K562 (cell line): ENCODE measurements around the gene IGSF3. TPM values are rescaled to one million over a fixed set of nuclear protein-coding genes. Genes with fewer than 3 reads are reported as not detected.

Experiments
- CBX8 ChIP-seq: fragments of 200-600 bp; sonication (generic); IDR thresholded peaks from 2 replicates; pipeline ENCODE4 v1.6.1; 2012; ENCODE audit warnings: borderline replicate concordance, mixed run types, low read depth, mild to moderate bottlenecking, moderate library complexity, mixed read lengths, low read length, control low read depth, inconsistent platforms; ENCODE audit not compliant: poor library complexity, severe bottlenecking; ENCODE audit errors: extremely low read depth
- GABPA ChIP-seq: fragments of 200-800 bp; sonication (Bioruptor generic); conservative IDR thresholded peaks from 2 replicates; pipeline ENCODE4 v1.6.1; 2016; ENCODE audit warnings: low read depth, missing genetic modification characterization, missing compliant biosample characterization
- HMGN3 ChIP-seq: IDR thresholded peaks from 2 replicates; pipeline ENCODE4 v1.6.1; 2011; ENCODE audit warnings: borderline replicate concordance, low read depth, mild to moderate bottlenecking, mixed read lengths, low read length; ENCODE audit not compliant: insufficient read length; ENCODE audit errors: extremely low read depth
- IRF2 ChIP-seq: sonication (generic); formaldehyde crosslinking; IDR thresholded peaks from 2 replicates; pipeline ENCODE4 v1.8.1; 2022; ENCODE audit warnings: mild to moderate bottlenecking, missing genetic modification reagents
- MYNN ChIP-seq, 2 experiments: sonication (generic); formaldehyde crosslinking in 1 of 2; IDR thresholded peaks; 2 replicates each; pipeline versions ENCODE4 v1.5.0 to v1.6.1; 2016 to 2020; ENCODE audit warnings: antibody characterized with exemption in 1 of 2, missing genetic modification reagents in 1 of 2
- NCOA1 ChIP-seq: fragments of 450-650 bp; IDR thresholded peaks from 2 replicates; pipeline ENCODE4 v1.6.1; 2016; ENCODE audit warnings: low read depth
- NR2C2 ChIP-seq, 2 experiments: fragments of 200-800 bp in 1 of 2; sonication (Bioruptor generic) in 1 of 2; sonication (generic) in 1 of 2; formaldehyde crosslinking in 1 of 2; IDR thresholded peaks; 2 replicates each; pipeline versions ENCODE4 v1.6.1 to v1.8.0; 2016 to 2022; ENCODE audit warnings: mild to moderate bottlenecking in 1 of 2, missing compliant biosample characterization in 1 of 2, missing genetic modification characterization in 1 of 2, missing genetic modification reagents in 1 of 2
- SETDB1 ChIP-seq: IDR thresholded peaks from one replicate; pipeline ENCODE4 v1.6.1; 2012; ENCODE audit warnings: low read length, control low read depth, inconsistent platforms
- SRSF3 ChIP-seq: fragments of 200-400 bp; formaldehyde crosslinking; IDR thresholded peaks from 2 replicates; pipeline ENCODE4 v1.6.1; 2016; ENCODE audit warnings: mild to moderate bottlenecking, low read length, moderate library complexity; ENCODE audit not compliant: insufficient read depth
- SRSF7 ChIP-seq: fragments of 200-400 bp; formaldehyde crosslinking; optimal IDR thresholded peaks from 2 replicates; pipeline ENCODE3; 2017; ENCODE audit warnings: mild to moderate bottlenecking, low read depth, low read length
- ZNF12 ChIP-seq: sonication (generic); formaldehyde crosslinking; IDR thresholded peaks from 2 replicates; pipeline ENCODE4 v1.4.0; 2020; ENCODE audit warnings: mild to moderate bottlenecking, missing genetic modification reagents
- ZNF146 ChIP-seq: IDR thresholded peaks from one replicate; pipeline ENCODE4 v1.6.1; 2018; ENCODE audit warnings: missing compliant biosample characterization; ENCODE audit not compliant: unreplicated experiment
- ZNF174 ChIP-seq: fragments of 250-450 bp; sonication (Bioruptor Pico); IDR thresholded peaks from 2 replicates; pipeline ENCODE4 v1.4.0; 2020; ENCODE audit warnings: mild to moderate bottlenecking
- ZNF184 ChIP-seq: sonication (generic); formaldehyde crosslinking; IDR thresholded peaks from 2 replicates; pipeline ENCODE4 v1.5.0; 2020; ENCODE audit warnings: missing genetic modification reagents
- ZNF217 ChIP-seq: sonication (generic); formaldehyde crosslinking; IDR thresholded peaks from 2 replicates; pipeline ENCODE4 v1.8.0; 2022; ENCODE audit warnings: mild to moderate bottlenecking, missing genetic modification reagents
- ZZZ3 ChIP-seq: fragments of 450-650 bp; IDR thresholded peaks from 2 replicates; pipeline ENCODE4 v1.6.1; 2016; ENCODE audit warnings: antibody characterized with exemption, mild to moderate bottlenecking, moderate library complexity
- polyA plus RNA-seq, 8 experiments: library from polyadenylated mRNA; depleted of rRNA in 4 of 8; stranded (reverse) in 5 of 8; unstranded in 3 of 8; fragments of >200 nt; fragmentation: Nextera tagmentation in 2 of 8; fragmentation: Illumina TruSeq in 1 of 8; extraction: Ambion mirVana in 2 of 8; extraction: Trizol in 1 of 8; gene quantifications; 2 replicates each; pipeline versions ENCODE4 v1.2.1 to v1.2.3, GENCODE V29; 2011 to 2014; ENCODE audit warnings: inconsistent platforms in 1 of 8, missing spikeins in 1 of 8
- total RNA-seq, 7 experiments: library from RNA; depleted of rRNA in 6 of 7; stranded (reverse); fragments of >200 nt in 6 of 7; fragmentation: Illumina TruSeq in 2 of 7; extraction: Trizol in 2 of 7; gene quantifications; 2 replicates each; pipeline versions ENCODE4 v1.2.1 to v1.2.3, GENCODE V29; 2011 to 2021; ENCODE audit warnings: low replicate concordance in 1 of 7
- TF ChIP-seq, protein P1 (sequence below): IDR thresholded peaks from 2 replicates; pipeline ENCODE4 v1.6.1; 2016; ENCODE audit warnings: missing genetic modification characterization, missing compliant biosample characterization
- TF ChIP-seq, protein P2 (sequence below): fragments of 200-800 bp; sonication (Bioruptor generic); IDR thresholded peaks from 2 replicates; pipeline ENCODE4 v1.6.1; 2017; ENCODE audit warnings: missing genetic modification characterization, missing compliant biosample characterization
- TF ChIP-seq, protein P3 (sequence below): fragments of 250-450 bp; sonication (Bioruptor Pico); IDR thresholded peaks from 2 replicates; pipeline ENCODE4 v1.4.0; 2020; ENCODE audit warnings: mild to moderate bottlenecking, moderate library complexity

IGSF3 gene
- total and polyA plus RNA-seq, 9 of the 15 experiments (the other 6 are each of a cell fraction or from before 2014, with no cell fraction given): 1.1 to 15.0 (median 8.3) TPM

DNA sequence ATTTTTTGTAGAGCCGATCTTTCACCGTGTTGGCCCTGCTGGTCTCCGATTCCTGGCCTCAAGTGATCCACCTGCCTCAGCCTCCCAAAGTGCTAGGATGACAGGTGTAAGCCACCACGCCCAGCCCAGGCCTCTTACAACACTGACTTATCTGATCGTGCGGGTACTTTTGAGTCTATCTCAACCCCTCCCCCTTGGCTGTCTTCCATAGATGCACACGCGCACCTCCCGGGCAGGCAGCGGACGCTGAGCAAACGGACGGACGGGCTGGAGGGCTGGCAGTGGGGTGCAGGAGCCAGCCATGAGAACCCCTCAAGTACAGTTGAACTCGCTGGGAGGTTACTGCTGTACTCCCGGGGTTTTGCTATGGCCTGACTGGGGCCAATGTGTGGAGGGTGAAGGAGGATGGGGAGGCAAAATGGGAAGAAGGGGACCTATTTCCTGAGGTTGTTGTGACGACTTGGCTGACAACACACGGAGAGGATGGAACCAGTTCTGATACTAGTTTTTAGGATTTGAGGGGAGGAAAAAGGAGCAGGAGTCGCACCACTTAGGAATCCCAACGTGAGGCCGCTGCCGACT lies 97.7 kb downstream of the IGSF3 start (continued):
- TF ChIP-seq SETDB1 (no peak), ZNF12 (CRISPR knock-in tag) (no peak), ZNF184 (CRISPR knock-in tag) (no peak), CBX8 (no peak), MYNN (IDR thresholded peaks at IDR 0.05) (no peak), MYNN (CRISPR knock-in tag; IDR thresholded peaks at IDR 0.05) (no peak), ZNF217 (CRISPR knock-in tag) (no peak), ZNF146 (CRISPR knock-in tag) (no peak), SRSF7 (no peak), NCOA1 (no peak), SRSF3 (no peak), NR2C2 (CRISPR knock-in tag; IDR thresholded peaks at IDR 0.05) (0 out of 2 replicates have a peak, but pooled peaks have one; percentile 32), NR2C2 (tag; IDR thresholded peaks at IDR 0.05) (no peak), ZZZ3 (no peak), GABPA (tag) (no peak; the same call in 1 of the 2 replicates), IRF2 (CRISPR knock-in tag) (no peak), HMGN3 (no peak), ZNF174 (CRISPR knock-in tag) (no peak)
- TF ChIP-seq, protein P1, sequence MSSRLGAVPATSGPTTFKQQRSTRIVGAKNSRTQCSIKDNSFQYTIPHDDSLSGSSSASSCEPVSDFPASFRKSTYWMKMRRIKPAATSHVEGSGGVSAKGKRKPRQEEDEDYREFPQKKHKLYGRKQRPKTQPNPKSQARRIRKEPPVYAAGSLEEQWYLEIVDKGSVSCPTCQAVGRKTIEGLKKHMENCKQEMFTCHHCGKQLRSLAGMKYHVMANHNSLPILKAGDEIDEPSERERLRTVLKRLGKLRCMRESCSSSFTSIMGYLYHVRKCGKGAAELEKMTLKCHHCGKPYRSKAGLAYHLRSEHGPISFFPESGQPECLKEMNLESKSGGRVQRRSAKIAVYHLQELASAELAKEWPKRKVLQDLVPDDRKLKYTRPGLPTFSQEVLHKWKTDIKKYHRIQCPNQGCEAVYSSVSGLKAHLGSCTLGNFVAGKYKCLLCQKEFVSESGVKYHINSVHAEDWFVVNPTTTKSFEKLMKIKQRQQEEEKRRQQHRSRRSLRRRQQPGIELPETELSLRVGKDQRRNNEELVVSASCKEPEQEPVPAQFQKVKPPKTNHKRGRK (tag): no peak
- TF ChIP-seq, protein P2, sequence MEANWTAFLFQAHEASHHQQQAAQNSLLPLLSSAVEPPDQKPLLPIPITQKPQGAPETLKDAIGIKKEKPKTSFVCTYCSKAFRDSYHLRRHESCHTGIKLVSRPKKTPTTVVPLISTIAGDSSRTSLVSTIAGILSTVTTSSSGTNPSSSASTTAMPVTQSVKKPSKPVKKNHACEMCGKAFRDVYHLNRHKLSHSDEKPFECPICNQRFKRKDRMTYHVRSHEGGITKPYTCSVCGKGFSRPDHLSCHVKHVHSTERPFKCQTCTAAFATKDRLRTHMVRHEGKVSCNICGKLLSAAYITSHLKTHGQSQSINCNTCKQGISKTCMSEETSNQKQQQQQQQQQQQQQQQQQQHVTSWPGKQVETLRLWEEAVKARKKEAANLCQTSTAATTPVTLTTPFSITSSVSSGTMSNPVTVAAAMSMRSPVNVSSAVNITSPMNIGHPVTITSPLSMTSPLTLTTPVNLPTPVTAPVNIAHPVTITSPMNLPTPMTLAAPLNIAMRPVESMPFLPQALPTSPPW (CRISPR knock-in tag): no peak
- TF ChIP-seq, protein P3, sequence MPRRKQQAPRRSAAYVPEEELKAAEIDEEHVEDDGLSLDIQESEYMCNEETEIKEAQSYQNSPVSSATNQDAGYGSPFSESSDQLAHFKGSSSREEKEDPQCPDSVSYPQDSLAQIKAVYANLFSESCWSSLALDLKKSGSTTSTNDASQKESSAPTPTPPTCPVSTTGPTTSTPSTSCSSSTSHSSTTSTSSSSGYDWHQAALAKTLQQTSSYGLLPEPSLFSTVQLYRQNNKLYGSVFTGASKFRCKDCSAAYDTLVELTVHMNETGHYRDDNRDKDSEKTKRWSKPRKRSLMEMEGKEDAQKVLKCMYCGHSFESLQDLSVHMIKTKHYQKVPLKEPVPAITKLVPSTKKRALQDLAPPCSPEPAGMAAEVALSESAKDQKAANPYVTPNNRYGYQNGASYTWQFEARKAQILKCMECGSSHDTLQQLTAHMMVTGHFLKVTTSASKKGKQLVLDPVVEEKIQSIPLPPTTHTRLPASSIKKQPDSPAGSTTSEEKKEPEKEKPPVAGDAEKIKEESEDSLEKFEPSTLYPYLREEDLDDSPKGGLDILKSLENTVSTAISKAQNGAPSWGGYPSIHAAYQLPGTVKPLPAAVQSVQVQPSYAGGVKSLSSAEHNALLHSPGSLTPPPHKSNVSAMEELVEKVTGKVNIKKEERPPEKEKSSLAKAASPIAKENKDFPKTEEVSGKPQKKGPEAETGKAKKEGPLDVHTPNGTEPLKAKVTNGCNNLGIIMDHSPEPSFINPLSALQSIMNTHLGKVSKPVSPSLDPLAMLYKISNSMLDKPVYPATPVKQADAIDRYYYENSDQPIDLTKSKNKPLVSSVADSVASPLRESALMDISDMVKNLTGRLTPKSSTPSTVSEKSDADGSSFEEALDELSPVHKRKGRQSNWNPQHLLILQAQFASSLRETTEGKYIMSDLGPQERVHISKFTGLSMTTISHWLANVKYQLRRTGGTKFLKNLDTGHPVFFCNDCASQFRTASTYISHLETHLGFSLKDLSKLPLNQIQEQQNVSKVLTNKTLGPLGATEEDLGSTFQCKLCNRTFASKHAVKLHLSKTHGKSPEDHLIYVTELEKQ (CRISPR knock-in tag): no peak
